HPDE6-E6E7 (cell line): ENCODE results near the gene CLDN24.

Experiments used
- DNase-seq: peaks from one replicate; pipeline ENCODE4 v3.0.0; 2011; ENCODE audit warnings: missing footprints; ENCODE audit errors: extremely low spot score

Gene CLDN24

DNA sequence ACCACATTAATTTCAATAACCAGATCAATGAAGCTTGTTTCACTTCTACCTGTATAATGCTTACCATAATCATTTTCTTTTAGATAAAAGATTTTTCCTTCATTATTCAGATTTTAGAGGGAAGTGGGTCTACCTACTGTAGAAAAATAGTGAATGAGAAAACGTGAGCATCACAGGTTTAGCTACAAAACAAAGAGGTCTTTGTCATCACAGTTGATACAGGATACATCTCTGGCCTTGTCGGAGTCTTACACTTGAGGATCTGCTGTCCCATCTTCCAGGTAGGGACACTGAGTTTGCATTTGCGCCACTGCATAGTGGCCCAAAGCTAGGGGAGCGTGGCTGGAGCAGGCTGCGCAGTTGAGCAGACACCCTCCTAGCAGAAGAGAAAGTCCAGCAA lies 710 bp downstream of the CLDN24 start:
- no peak for DNase-seq

- no peak for DNase-seq
These were observed 1.1 kb downstream of the CLDN24 start for GRCh38 chr4:183321079-183321478.

DNA sequence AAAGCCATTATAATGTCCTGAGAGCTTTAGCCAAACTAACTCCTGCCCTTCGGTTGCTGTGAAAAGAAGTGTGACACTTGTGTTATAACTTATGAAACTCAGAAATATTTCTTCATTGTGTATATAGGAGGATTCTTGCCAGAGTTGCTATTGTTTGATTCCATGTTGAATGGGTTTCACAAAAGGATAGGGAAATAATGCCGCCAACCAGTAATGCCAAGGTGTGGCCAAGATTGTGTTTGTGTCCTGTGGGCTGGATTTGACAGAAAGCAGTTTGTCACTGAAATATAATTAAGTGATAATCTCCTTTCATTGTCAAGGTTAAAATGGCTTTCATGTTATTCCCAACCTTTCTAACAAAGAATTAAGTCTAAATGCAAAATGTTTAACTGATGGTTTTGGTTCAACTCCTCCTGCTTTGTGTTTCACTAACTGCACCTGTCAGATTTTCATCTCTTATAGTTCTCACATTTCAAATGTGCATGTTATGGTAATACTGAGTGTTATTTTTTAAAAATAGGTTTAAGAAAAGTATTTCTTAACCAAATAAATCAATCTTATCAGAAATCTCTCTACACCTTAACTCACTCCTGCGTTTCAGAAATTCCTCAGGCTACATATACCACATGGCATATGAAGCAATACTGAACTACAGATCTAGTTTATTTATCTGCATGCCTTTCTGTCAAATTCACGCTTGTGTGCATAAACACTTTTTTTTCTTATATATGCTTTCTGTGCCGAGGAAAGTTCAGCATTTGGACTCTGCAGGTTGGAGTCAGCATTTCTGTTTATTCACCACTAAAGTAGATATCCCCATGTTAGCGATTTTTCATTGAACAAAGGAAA lies 1.8 kb downstream of the CLDN24 start, which contains the start of gene CLDN22:
Gene CLDN22, minus strand, starts transcription at position 66 of the 849 bp plus-strand sequence. Its CDS starts 58 bp downstream, at position 8.
- no peak for DNase-seq

DNA sequence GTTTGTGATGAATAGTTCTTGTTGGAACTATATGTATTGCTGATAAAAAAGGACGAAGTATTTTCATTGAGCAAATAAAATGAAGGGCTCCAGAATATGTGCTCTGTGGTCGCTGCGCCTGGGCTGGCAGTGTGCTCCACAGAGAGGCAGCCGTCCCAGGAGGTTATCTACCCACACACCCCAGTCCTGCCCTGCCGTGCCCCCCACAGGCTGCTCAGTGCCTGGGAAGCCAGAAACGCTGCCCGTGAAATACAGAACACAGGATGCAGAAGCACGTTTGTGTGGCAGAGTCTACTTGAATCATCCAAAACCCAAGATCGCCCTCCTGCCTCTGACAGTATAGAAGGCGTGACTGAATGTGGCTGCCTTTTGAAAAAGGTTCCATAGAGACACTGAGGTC lies 3.6 kb downstream of the CLDN24 start:
- DNase-seq: no peak

- no peak for DNase-seq
These were observed 7.4 kb downstream of the CLDN24 start for GRCh38 chr4:183314806-183315205.

GRCh38 chr4:183314336-183314735 lies 7.9 kb downstream of the CLDN24 start:
- no peak for DNase-seq

DNA sequence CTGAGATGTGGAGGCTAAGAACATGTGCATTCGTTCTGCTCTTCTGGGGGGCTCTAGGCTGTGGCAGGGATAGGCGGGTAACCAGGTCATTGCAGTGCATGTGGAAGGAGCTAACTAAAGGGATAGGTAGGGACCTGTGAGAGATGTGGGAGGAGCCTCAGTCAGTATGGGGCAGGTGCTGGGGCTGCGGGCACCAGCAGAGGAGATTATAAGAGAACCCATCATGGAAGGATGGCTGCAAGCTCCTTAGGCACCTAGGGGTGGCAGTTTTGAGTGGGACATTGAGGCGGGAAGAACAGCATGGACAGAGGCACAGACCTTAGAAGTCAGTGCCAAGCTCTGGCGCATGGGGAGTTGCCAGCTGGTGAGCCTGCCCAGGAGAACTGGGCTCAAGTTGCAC lies 9.4 kb downstream of the CLDN24 start:
- DNase-seq: no peak

GRCh38 chr4:183306811-183307210 lies 15.4 kb downstream of the CLDN24 start:
- no peak for DNase-seq

- DNase-seq: no peak
These were observed 17.7 kb downstream of the CLDN24 start for GRCh38 chr4:183304538-183304937.

GRCh38 chr4:183304067-183304466 lies 18.2 kb downstream of the CLDN24 start:
- DNase-seq: no peak

- no peak for DNase-seq
These were observed 18.9 kb downstream of the CLDN24 start for GRCh38 chr4:183303301-183303700.

GRCh38 chr4:183300655-183301054 lies 21.6 kb downstream of the CLDN24 start:
- DNase-seq: no peak

- peak; percentile 38 for DNase-seq
These were observed 22.2 kb downstream of the CLDN24 start for GRCh38 chr4:183300070-183300469.

- DNase-seq: no peak
These were observed 22.8 kb downstream of the CLDN24 start for GRCh38 chr4:183299464-183299863.

DNA sequence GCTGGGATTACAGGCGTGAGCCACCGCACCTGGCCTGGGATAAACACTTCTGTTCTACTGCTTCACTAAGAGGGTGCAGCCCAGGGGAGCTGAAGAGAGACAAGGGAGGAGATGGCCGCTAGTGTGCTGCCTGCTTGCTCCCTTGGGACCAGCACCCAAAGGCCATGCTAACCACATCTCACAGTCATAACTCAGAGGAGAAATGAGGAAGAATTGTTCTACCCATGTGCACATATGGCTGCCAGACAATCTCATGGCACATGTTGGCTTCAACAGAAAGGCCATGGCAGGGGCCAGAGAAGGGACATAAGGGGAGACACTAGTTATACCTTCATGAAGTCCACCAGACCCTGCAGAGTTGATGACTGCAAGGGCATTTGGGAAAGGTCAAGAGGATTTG lies 24.6 kb downstream of the CLDN24 start:
- DNase-seq: no peak

DNA sequence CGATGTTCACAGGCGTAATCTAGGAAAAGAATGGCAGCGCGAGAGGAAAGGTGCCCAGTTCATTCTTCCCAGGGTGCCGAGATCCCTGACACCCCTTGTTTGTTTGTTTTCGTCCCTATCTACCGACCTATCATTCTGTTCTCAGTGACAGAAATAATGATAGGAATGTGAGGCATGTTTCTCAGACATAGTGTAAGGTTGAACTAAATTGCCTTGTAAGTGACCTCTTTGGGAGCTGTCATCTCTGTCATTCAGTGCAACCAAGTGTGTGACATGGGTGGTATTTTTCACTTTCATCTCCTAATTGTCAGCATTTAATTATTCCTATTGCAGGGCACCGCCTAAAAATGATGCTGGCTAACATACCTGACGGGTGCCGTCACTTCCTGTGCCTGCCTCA lies 26.5 kb downstream of the CLDN24 start:
- no peak for DNase-seq

DNA sequence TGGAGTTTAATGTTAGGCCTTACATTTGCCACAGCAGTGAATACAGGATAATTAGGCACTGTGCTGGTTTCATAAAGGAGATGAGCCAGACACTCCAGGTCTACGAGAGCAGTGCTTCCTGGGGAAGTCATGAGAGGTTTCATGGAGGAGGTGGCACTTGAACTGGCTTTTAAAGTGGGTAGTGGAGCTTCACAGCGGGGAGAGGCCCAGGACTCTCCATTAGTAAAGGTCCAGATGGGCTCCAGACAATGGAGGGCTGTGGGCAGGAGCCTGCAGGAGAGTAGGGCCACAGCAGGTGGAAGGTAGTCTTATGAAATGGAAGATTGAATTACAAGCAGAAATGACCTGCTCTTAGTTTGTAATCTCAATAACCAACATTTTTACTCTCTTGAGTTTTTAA lies 31.2 kb downstream of the CLDN24 start:
- no peak for DNase-seq

DNA sequence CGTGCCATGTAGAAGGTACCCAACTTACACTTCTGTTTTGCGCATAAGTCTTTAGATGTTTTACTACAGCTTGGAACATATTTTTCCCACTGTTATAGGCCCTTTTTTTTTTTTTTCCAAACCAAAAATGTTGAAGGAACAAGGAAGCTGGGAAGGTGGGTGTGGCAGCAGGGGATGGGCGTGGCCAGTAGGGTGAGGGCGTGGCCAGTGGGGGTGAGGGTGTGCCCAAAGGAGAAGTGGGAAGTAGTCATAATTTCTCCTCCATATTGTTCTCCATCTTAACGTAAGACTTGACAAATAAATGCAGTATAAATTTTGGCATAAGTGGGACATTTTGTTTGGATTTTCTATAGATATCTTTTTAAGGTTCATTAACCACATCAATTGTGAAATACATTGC lies 32.5 kb downstream of the CLDN24 start:
- no peak for DNase-seq

- DNase-seq: no peak
These were observed 33.3 kb downstream of the CLDN24 start for GRCh38 chr4:183288955-183289354.

DNA sequence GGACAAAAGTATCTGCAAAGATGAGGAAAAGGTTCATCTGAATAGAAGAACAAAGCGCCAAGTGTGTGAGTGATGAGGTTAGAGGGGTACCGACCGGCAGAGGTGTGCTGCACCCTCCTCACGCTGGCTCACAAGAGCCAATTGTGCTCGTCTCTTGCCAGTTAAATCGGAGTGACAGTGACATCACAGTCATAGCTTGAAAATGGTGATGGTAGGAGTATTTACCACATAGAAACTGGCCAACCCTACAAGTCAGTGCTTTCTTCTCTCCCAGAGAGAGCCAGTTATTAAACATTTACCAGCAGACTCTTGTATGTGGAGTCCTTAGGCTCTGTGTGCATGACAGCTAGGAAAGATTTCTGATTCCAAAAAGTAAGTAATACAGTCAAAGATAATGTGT lies 34.5 kb downstream of the CLDN24 start:
- DNase-seq: no peak

DNA sequence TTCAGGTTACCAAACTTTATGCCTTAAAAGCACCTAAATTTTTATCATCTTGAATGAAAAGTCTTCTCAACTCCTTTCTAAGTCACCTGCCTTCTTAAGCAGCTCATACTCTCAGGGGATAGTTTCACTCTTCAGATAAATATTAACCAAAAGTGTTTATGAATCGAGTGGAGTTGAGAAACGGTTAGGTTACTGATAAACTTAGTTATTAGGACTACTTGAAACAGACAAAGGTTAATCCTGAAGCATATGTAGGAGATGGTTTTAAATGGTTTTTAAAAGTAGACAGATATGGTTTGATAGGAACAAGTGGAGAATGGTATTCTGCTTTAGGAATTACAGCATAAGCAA lies 34.9 kb downstream of the CLDN24 start:
- DNase-seq: no peak

DNA sequence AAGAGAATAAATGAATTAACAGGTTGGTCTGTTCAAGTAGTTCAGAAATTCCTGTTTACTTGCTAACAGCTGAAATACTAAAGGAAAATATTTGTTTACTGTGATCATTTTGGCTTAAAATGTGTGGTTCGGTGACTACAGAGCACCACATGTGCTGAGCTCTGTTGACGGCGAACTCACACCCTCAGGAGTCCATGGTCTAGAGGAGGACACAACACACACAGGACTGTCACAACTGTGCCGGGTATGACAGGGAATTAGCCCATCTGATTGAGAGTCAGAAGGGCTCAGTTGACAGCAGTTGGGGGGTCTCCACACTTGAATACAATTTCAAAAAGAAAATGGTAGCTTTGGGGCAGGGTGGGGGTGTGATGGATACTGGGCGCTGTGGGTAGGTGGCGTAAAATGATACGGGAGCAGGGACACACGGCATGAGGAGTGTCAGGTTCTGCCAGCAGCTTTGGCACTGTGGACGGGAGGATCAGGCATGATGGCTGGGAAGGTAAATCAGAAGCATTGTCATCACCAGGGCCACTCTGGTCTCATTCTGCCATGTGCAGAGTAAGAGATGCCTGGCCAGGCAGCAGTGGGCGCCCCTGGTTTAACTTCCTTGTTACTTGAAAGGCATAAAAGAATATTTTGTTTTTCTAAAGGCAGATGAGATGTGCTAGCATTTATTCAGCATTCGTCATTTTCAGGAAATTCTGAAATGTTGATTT lies 35.5 kb downstream of the CLDN24 start:
- DNase-seq: no peak

GRCh38 chr4:183285886-183286285 lies 36.3 kb downstream of the CLDN24 start:
- no peak for DNase-seq
